Activated CD4-positive, alpha-beta T cell treated with anti-CD3 and anti-CD28 coated beads, Interleukin-2, amount 10 ng/mL, durations not matched to agents 7 days and 5 days (primary cell): ENCODE measurements around the gene HS3ST1. TPM values are rescaled to one million over a fixed set of nuclear protein-coding genes. Genes with fewer than 3 reads are reported as not detected.

Experiments used
- CTCF ChIA-PET: fragments of 350-600 bp; sonication (Branson Sonifier 250); formaldehyde crosslinking; loops from one replicate; lab custom pipeline; 2021; ENCODE audit warnings: antibody characterized with exemption; lab: Charles Lee
- POLR2A ChIA-PET: fragments of 350-600 bp; sonication (Branson Sonifier 250); formaldehyde crosslinking; loops from one replicate; lab custom pipeline; 2021; ENCODE audit warnings: antibody characterized with exemption; lab: Charles Lee
- DNase-seq: peaks from one replicate; pipeline ENCODE4 v3.0.0-alpha.2; 2020
- H3K27ac Mint-ChIP-seq: one replicate; pipeline ENCODE4 v1.8.0; 2021; ENCODE audit warnings: mild to moderate bottlenecking, moderate library complexity, mixed read lengths
- H3K27me3 Mint-ChIP-seq: one replicate; pipeline ENCODE4 v1.8.0; 2021; ENCODE audit warnings: mixed read lengths
- H3K36me3 Mint-ChIP-seq: one replicate; pipeline ENCODE4 v1.8.0; 2021; ENCODE audit warnings: low read depth, mixed read lengths
- H3K4me1 Mint-ChIP-seq: one replicate; pipeline ENCODE4 v1.8.0; 2021; ENCODE audit warnings: mixed read lengths
- H3K4me3 Mint-ChIP-seq: one replicate; pipeline ENCODE4 v1.8.0; 2021; ENCODE audit warnings: mild to moderate bottlenecking, moderate library complexity, mixed read lengths
- H3K9me3 Mint-ChIP-seq: one replicate; pipeline ENCODE4 v1.8.0; 2021; ENCODE audit warnings: mixed read lengths
- total RNA-seq, 2 experiments: library from RNA; stranded (reverse); gene quantifications; one replicate each; pipeline ENCODE4 v1.2.3, GENCODE V29; 2021

The HS3ST1 gene
- total RNA-seq, 2 experiments from 2014 or later = not detected

DNA sequence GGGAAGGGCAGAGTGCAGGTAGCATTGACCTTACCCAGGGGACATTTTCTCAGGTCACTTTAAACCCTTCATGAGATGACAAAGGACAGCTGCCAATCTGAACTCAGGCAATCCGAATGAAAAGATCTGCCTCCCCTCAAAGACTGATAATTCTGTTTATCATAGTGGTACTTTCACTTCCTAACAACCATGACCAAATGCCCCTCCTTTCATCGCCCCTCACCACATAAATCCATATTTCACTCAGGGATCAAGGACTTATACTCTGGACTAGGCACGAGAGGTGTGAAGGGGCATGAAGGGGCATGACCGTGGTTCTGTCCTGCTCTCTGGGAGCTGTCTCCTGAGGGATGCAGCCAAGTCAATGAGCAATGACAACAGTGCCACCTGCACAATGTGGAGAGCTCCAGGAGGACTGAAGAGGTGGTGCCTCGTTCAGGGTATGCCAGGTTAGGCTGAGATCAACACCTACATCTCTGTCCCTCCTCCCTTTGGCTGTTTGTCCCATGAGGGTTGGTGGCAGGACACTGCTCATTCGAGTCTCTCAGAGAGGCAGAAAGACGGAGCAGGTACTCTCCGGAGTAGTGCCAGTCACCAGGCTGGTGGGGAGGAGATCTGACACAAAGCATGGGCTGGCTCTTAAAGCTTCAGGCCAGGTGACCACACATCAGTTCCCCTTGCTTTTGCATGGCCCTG is 12.5 kb downstream of the HS3ST1 start:
- ChIA-PET POLR2A (no interaction called here), CTCF (interaction anchor here (2.1 kb wide), 1 partner anchor 10 kb away, joined by 4 read pairs; no protein-coding TSS in a partner anchor)
- Mint-ChIP-seq H3K27ac (no peak overlapping the region), H3K9me3 (no peaks in the 10 kb centered on the region), H3K4me3 (no peak overlapping the region), H3K36me3 (no peaks in the 10 kb centered on the region), H3K27me3 (no peaks in the 10 kb centered on the region), H3K4me1 (no peaks in the 10 kb centered on the region)
- no peak for DNase-seq

DNA sequence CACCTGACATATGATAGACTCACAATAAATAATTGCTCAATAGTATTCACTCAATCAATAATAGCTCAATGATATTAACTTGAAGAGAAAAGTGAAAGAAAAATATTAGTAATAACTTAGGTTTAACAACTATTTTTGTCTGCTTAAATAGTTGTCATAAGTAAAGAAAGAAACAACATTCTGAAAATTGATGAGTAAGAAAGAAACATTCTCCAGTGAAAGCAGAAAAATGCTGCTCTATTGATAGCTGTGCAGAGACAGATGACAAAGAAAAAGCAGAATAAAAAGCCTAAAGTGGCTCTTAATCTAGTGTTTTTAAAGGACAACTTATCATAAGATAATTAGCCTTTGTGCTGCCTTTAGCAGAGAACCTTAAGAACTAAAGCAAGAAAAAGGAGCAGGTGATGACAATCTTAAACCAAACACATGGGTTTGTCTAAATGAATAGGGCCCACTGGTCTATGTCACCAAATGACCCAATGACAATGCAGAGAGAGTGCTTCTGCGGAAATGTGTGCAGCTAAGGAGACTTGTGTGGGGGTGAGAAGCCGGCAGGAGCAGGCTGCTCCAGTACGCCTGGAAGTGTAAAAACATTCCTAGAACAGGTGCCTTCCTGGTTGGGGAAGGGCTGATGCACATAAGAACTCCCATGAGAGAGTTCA is 13.2 kb downstream of the HS3ST1 start:
- POLR2A ChIA-PET = no interaction called here
- H3K27ac Mint-ChIP-seq = no peak overlapping the region
- CTCF ChIA-PET = interaction anchor here (2.1 kb wide), 1 partner anchor 10 kb away, joined by 4 read pairs; no protein-coding TSS in a partner anchor
- H3K9me3 Mint-ChIP-seq = no peaks in the 10 kb centered on the region
- H3K27me3 Mint-ChIP-seq = no peaks in the 10 kb centered on the region
- H3K36me3 Mint-ChIP-seq = no peaks in the 10 kb centered on the region
- H3K4me3 Mint-ChIP-seq = no peak overlapping the region
- no peak for DNase-seq
- H3K4me1 Mint-ChIP-seq = no peaks in the 10 kb centered on the region

DNA sequence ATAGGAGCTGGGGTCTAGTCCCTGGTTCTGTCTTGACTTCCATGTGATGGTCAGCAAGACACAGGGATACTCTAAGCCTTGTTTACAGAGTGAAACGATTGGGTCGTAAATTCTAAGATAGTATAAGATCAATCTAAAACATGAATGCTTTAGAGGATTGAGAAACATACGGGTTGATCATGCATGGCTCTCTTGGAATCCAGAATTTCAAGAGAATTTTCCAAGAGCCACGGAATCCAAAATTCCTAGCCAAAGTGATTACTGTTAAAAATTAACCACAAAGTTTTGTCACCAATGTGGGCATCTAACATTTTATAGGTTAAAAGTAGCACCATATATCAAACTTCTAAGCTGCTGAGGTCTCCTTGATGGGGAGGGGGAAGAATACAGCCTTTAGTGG is 16.5 kb downstream of the HS3ST1 start:
- no peaks in the 10 kb centered on the region for H3K9me3 Mint-ChIP-seq
- CTCF ChIA-PET = no interaction called here

DNA sequence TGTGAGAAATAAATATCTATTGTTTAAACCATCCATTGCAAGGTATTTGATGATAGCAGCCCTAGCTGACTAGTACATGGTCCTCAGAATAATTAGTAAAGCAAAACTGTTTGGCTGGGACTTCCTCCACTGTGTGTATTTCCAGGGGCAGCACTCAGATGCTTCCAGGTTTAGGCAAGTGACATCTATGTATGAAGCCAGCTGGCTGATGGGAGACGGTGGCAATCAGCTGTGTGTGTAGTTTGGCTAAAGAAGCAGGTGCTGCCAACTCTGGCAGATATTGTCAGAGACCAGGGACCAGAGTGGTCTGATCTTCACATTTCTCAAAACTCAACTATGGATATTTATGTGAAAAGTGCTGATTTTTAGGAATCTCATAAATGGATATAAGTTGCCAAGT is 19.1 kb downstream of the HS3ST1 start:
- no peaks in the 10 kb centered on the region for H3K9me3 Mint-ChIP-seq
- H3K4me3 Mint-ChIP-seq = no peak overlapping the region
- ChIA-PET CTCF (no interaction called here), POLR2A (no interaction called here)
- no peaks in the 10 kb centered on the region for H3K27me3 Mint-ChIP-seq
- H3K27ac Mint-ChIP-seq = no peak overlapping the region
- DNase-seq = no peak
- H3K36me3 Mint-ChIP-seq = no peaks in the 10 kb centered on the region
- no peaks in the 10 kb centered on the region for H3K4me1 Mint-ChIP-seq

More for the DNA sequence above, 16.5 kb downstream of the HS3ST1 start:
- Mint-ChIP-seq H3K27ac (no peak overlapping the region), H3K4me3 (no peak overlapping the region), H3K36me3 (no peaks in the 10 kb centered on the region), H3K27me3 (no peaks in the 10 kb centered on the region), H3K4me1 (no peaks in the 10 kb centered on the region)
- POLR2A ChIA-PET = no interaction called here
- DNase-seq = no peak

DNA sequence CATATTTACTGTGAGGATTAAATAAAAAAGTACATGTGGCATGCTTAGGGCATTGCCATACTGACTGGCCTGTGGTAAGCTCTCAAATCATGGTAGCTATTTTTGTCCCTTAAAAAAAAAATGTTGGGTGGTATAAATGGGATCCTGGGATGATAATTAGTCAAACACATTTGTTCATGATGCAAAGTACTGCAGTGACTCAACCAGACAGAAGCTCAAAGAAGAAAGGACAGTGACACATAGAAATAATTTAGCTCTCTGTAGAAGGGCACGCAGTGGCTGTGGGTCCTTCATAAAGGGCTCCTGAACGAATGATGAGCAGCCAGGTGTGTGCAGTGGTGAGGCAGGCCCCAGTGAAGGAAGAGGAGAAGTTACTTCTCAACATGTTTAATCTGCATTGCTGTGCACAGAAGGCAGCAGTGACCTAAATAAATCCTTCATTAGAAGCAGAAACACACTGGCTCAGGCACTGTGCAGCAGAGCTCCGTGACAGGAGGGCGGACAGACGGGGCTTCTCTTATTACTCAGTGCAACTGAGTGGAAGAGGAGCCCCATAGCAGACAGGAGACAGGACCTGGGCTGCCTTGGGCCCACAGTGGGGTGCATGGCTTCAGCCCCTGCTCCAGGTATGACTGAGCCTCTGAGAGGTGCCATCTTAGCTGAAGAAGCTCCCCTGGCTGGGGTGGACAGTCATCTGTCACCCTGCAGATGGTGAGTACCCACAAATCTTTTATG is 20.3 kb downstream of the HS3ST1 start:
- Mint-ChIP-seq H3K36me3 (no peaks in the 10 kb centered on the region), H3K4me1 (no peaks in the 10 kb centered on the region), H3K27ac (no peak overlapping the region), H3K9me3 (no peaks in the 10 kb centered on the region), H3K4me3 (no peak overlapping the region), H3K27me3 (no peaks in the 10 kb centered on the region)
- CTCF ChIA-PET = no interaction called here
- no peak for DNase-seq
- POLR2A ChIA-PET = no interaction called here

DNA sequence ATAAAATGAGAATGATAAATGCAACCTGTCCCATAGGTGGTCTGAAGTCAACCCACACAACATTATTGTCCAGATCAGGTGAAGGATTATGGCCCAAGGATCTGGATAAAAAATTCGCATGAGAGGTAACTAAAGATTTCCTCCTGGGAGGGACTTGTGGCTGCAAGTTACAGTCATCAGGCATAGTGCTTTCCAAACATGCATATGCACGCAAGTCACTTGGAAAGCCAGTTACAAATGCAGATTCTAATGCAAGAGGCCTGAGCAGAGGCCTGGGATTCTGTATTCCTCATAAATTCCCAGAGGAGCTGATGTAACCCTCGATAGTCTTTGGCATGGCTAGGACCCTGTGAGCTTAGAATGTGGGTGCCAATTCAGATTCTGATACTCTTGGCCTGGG is 21.1 kb downstream of the HS3ST1 start:
- H3K4me3 Mint-ChIP-seq = no peak overlapping the region
- H3K9me3 Mint-ChIP-seq = no peaks in the 10 kb centered on the region
- POLR2A ChIA-PET = no interaction called here
- no peaks in the 10 kb centered on the region for H3K27me3 Mint-ChIP-seq
- DNase-seq = no peak
- no peaks in the 10 kb centered on the region for H3K36me3 Mint-ChIP-seq
- CTCF ChIA-PET = no interaction called here
- H3K27ac Mint-ChIP-seq = no peak overlapping the region
- no peaks in the 10 kb centered on the region for H3K4me1 Mint-ChIP-seq

DNA sequence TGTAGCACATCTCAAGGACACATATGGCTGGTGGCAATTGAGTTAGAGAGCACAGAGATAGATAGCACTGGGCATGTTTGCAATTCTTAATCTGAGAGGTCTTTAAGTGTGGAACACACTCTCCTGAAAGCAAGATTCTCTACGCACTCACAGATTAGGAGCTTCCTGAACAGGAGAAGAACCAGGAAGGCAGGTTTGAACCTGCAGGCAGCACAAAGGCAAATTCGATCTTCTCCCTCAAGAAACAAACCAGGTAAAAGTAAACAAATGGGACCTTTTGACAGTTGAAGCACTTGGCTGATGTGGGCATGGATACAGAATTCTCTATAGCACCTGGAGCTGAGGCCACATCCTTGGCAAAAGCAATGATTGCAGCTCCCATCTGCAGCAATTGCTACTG is 24.3 kb downstream of the HS3ST1 start:
- Mint-ChIP-seq H3K4me3 (no peak overlapping the region), H3K27me3 (no peaks in the 10 kb centered on the region), H3K9me3 (peaks cover 3% of the 10 kb centered on the region), H3K27ac (no peak overlapping the region), H3K36me3 (no peaks in the 10 kb centered on the region), H3K4me1 (no peaks in the 10 kb centered on the region)
- CTCF ChIA-PET = no interaction called here
- DNase-seq = no peak
- POLR2A ChIA-PET = no interaction called here

DNA sequence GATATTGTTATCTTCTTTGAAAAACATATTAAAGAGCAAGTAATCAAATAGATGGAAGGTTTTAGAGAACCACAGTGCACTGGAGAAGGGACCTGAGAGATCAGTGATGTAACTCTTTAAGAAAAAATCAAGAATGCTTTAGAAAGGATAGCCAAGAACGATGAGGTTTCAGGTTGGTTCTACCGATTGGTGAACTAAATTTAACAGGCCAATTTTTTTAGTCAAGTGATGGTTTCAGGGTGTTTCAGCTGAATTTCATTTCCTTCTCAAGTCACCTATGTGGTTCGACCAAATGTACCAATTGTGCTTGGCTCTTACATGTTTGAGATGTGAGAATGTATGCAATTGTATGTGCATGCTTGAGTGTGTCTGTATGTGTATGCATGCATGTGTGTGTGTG is 26.5 kb downstream of the HS3ST1 start:
- H3K9me3 Mint-ChIP-seq = peaks cover 3% of the 10 kb centered on the region
- no peak for DNase-seq
- no peaks in the 10 kb centered on the region for H3K27me3 Mint-ChIP-seq
- CTCF ChIA-PET = no interaction called here
- no peaks in the 10 kb centered on the region for H3K4me1 Mint-ChIP-seq
- H3K27ac Mint-ChIP-seq = no peak overlapping the region
- no peaks in the 10 kb centered on the region for H3K36me3 Mint-ChIP-seq
- no peak overlapping the region for H3K4me3 Mint-ChIP-seq
- POLR2A ChIA-PET = no interaction called here

DNA sequence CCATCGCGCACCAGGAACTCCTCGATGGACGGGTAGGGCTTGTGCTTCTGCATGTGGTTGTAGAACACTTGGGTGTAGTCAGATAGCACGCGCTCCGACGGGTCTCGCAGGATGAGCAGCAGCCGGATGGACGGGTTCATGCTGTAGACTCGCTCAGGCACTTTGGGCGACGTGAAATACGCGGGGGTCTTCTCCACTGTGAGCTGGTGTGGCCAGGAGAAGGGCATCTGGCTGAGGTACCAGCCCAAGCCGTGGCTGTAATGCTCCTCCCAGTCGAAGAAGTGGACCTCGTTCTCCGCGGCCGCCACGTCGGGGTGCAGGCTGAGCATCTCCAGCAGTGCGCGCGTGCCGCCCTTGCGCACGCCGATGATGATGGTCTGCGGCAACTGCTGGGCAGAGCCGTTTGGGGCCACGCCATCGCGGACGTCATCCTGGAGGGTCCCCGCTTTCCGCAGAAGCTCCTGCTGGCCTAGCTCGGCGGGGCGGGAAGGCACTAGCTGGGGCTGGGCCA is 29.2 kb downstream of the HS3ST1 start:
- Mint-ChIP-seq H3K4me1 (no peaks in the 10 kb centered on the region), H3K9me3 (peaks cover 3% of the 10 kb centered on the region), H3K27me3 (no peaks in the 10 kb centered on the region), H3K4me3 (no peak overlapping the region), H3K27ac (no peak overlapping the region), H3K36me3 (no peaks in the 10 kb centered on the region)
- ChIA-PET CTCF (no interaction called here), POLR2A (no interaction called here)
- DNase-seq = no peak

DNA sequence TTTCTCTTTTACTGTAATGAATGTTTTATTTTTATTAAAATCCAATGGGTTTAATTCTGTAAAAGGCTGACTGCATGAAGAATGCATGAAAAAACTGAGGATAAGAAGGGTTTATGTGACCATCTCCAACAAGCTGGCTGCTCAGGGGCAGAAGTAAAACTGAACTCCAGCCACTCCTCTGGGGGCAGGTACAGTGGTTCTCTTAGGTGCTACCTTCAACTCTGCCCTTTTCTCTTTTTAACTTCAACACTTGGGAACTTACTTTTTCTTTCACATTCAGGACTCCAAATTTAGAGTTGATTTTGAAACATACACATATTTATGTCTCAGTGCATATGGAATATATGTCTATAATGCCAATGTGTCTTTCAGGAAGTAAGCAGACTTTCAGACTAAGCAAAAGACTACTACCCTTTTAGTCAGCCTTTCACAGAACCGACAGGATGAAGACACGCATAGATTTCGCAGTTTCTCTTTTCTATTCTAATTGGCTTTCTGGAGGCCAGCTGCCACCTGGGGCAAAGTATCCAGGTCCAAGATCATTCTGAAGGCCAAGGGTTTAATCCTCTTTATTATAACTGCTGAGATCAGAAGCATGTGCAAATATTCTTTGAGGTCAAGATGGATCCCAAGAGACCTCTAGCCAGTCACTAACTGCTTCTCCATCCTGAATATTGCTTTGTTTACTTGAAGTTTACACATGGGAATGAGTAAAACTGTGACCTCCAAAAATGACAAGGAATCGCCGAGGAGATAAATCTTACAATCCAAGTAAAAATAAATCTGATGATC is 30.7 kb downstream of the HS3ST1 start:
- POLR2A ChIA-PET = no interaction called here
- no peak for DNase-seq
- Mint-ChIP-seq H3K27me3 (no peaks in the 10 kb centered on the region), H3K4me3 (no peak overlapping the region), H3K4me1 (no peaks in the 10 kb centered on the region), H3K27ac (no peak overlapping the region), H3K36me3 (no peaks in the 10 kb centered on the region), H3K9me3 (peaks cover 3% of the 10 kb centered on the region)
- CTCF ChIA-PET = no interaction called here

DNA sequence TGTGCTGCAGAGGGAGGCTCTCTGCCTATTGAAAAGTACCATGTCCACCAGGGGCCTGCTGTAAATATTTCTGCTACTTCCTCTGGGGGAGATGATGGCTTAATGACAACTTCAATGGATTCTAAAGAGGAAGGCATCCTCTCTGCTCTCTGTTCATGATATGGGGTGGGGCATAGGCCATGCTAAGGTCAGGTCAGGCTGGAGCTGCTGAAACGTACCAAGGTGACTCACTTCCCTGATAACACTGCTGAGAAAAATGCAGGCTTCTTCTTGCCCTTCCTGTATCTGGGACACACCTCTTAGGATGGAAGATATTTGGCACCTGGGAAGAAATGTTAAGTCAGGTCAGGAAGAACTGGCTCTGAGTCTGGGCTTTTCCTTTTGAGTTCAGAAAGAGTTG is 31.5 kb downstream of the HS3ST1 start:
- peaks cover 3% of the 10 kb centered on the region for H3K9me3 Mint-ChIP-seq
- no peak overlapping the region for H3K27ac Mint-ChIP-seq
- no peaks in the 10 kb centered on the region for H3K4me1 Mint-ChIP-seq
- H3K36me3 Mint-ChIP-seq = no peaks in the 10 kb centered on the region
- H3K4me3 Mint-ChIP-seq = no peak overlapping the region
- no peaks in the 10 kb centered on the region for H3K27me3 Mint-ChIP-seq
- DNase-seq = no peak
- POLR2A ChIA-PET = no interaction called here
- CTCF ChIA-PET = no interaction called here

DNA sequence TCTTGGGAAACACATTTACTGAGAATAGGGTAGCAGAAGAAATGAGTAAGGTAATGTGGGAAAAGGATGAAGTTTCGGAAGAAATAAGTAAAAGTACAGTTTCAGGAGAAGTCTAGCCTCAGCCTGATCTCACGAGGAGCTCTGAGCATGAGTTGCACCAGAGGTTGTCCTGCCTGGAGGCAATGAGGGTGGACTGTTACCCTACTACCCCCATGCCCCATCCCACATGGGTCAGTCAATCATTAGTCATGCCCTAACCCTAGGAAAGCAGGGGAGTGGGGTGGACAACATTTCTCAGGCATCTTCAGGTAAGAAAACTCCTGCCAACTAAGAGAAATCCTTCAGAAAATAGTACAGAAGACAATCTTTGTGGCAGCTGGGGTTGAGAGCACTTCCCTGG is 35.1 kb downstream of the HS3ST1 start:
- H3K36me3 Mint-ChIP-seq = no peaks in the 10 kb centered on the region
- POLR2A ChIA-PET = no interaction called here
- no peaks in the 10 kb centered on the region for H3K9me3 Mint-ChIP-seq
- no peaks in the 10 kb centered on the region for H3K4me1 Mint-ChIP-seq
- CTCF ChIA-PET = no interaction called here
- H3K27me3 Mint-ChIP-seq = no peaks in the 10 kb centered on the region
- no peak overlapping the region for H3K4me3 Mint-ChIP-seq
- no peak for DNase-seq
- no peak overlapping the region for H3K27ac Mint-ChIP-seq
